Hematopoietic multipotent progenitor cell treated with erythropoietin and hydrocortisone succinate and interleukin-3 and kit ligand, for 6 days (in vitro differentiated cells): ENCODE results near the gene PIN1.
"Not testable (repeated sequence)": the region's sequence is repeated elsewhere in the genome, so short reads cannot be mapped to it uniquely, and the experiment has no call there.

ENCODE experiments used
- DNase-seq: peaks from one replicate; pipeline ENCODE4 v3.0.0-alpha.2; 2015

The PIN1 gene

DNA sequence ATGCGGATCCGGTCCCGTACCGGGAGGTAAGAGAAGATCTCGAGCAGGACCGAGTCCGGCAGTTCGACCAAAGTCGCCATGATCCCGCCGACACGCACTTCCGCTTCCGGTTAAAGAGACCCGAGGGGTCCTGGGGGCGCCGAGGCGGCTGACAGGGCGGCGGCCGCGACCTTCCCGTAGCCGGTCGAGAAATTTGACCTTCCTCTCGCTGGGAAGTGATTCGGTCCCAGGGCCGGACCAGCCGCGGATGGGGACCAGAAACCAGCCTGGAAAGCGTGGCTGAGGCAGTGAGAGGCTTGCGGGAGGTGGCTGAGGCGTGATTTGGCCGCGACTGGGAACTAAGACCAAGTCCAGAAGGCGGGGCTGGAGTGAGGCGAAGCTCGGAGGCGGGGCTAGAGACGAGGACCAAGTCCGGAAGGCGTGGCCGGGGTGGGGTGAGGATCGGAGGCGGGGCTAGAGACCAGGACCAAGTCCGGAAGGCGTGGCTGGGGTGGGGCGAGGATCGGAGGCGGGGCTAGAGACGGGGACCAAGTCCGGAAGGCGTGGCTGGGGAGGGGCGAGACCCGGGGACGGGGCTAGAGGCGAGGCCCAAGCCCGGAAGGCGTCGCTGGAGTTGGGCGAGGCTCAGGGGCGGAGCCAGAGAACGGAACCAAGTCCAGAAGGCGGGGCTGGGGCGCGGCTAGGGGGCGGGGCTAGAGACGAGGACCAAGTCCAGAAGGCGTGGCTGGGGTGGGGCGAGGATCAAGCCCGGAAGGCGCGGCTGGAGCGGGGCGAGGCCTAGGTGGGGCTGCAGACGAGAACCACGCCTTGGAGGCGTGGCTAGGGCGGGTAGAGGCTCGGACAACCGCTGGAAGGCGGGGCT, 16.2 kb upstream of the PIN1 start, which contains the start of gene FBXL12:
TSS of gene FBXL12 (minus strand) at position 346 of the 862 bp plus-strand sequence. CDS start at position 80, 266 bp downstream.
- peak; percentile 100 for DNase-seq

DNA sequence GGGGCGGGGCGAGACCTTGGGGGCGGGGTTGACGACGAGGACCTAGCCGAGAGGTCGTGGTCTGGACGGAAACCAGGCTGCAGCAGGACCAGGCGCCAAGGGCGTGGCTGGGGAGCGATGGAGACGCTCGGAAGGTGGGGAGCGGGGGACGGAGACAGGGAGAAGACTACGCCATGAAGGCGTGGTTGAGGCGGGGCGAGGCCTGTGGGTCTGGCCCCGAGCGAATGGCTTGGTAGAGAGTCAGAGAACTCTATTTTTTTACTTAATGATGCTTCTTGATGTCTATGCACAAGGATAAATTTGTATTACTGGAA, 15.6 kb upstream of the PIN1 start:
- DNase-seq = no peak

DNA sequence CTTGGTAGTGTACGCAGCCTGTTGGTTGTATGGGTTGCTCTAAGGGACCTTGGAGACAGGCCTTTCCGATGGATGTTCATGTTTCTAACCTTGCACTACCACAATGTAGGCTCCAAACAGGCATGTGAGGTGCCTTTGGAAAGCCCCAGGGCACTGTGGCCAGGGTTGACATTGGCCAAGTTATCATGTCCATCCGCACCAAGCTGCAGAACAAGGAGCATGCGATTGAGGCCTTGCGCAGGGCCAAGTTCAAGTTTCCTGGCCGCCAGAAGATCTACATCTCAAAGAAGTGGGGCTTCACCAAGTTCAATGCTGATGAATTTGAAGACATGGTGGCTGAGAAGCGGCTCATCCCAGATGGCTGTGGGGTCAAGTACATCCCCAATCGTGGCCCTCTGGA, 15.1 kb upstream of the PIN1 start:
- not testable (repeated sequence) for DNase-seq

DNA sequence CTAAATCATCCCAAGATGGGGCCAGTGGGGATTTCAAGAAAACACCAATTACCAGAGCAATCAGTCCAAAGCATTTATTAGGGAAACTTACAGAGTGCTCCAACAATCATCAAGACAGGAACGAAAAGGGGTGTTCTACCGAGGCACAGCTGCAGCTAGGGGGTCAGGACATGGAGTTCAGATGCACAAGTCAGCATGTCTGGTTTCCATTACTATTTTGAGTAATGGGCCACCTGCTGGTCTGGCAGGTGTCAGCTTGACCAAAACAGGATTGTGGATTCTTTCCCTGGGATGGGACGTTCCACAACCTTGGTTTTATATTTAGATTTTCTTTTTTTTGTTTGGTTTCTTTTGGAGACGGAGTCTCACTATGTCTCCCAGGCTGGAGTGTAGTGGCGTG, 11.3 kb upstream of the PIN1 start:
- no peak for DNase-seq

DNA sequence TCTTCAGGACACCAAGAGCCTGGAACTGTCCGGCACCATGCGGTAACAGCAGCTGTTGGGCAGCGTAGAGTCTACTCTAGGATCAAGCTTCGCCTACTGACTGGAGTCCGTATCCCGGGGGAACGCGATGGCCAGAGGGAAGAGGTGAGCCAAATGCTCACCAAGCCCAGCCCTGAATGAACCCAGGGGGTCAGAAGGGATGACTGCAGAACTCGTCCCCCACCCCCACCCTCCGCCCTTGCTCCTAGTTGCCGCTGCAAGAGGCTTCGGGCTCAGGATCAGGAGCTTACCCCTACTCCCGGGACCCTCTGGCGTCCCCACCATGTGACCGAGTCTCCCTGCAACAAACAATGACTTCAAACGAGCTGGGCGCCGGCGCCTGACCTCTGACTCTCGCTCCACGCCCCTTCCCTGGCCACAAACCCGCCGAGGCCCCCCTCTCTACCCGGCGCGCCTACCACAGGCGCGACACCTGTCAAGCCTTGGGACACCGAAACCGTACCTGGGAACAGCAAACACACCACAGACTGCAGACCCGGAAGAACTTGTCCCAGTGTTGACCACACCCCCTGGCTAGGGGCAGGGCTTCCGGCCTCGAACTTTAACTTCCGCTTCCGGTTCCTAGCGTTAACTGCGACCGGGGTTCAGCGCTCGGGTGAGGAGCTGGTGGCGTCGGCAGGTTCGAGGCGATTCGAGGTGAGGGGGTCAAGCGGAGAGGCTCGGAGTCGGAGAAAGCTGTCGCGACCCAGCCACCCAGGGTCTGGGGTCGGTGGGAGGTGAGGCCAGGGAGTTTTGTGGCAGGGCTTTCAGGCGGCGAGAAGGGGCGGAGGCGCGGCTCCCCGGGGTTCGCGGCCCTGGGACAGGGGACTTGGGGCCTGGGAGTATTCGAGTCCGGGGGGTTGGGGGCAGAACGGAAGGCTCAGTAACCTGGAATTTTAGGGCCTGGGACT, 7.6 kb upstream of the PIN1 start, which contains the start of gene UBL5:
TSS of gene UBL5 (plus strand) at position 630 of the 950 bp plus-strand sequence. CDS start 420 bp downstream, outside the sequence.
- DNase-seq = peak; percentile 98

DNA sequence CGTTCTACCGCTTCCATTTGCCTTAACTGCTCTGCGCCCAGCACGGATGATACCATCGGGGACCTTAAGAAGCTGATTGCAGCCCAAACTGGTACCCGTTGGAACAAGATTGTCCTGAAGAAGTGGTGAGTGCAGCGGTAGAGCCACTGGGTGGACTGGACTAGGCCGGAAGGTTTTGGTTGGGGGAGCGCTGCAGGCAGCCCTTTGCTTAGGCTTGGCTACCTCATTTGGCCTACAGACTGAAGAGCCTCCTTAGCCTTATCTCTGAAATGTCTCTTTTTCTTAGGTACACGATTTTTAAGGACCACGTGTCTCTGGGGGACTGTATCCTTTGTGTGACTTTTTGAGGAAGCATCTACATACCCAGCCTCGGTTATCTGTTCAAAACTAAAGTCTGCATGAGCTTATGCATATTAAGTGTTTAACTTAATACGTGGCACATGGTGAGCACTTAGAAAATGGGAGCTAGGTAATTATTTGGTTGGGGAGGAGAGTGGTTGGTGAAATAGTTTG, 6.5 kb upstream of the PIN1 start:
- DNase-seq = peak; percentile 21

DNA sequence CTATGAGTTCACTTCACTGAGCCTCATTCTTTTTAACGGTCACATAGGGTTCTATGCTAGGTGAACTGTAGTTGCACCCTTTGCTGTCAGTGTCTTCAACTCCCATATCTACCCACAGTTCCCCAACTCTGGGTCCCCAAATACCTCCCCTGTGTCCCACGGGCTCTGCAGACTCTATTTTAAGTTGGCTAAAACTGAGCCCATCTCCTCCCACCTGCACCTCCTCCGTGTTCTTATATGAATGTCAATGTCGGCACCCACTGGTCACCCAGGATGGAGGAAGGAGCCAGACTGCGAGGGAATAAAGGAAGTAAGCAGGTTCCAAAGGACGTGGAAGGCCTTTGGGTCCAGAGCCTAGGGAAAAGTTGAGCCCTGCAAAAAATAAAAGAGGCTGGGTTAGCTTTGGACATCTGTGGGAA, 802 bp upstream of the PIN1 start:
- no peak for DNase-seq

DNA sequence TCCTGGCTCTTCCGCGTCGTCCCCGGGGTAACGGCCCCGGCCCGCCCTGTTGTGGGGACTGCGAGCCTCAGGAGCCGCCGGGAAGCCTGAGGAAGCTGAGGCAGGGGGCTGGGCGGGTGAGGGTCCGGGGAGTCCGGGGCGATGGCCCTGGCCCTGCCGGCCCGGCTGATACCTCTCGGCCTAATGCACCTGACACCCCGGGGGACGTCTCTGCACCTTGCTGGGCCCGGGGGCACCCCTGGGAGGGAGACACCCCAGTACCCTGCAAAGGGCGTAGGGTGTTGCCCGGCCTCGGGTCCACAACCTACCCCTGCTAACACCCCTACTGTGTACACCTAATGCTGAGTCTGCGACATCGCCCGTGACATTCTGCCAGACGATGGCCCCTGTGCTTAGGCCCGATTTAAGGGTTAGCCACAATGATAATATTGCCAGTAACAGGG, 410 bp downstream of the PIN1 start:
- no peak for DNase-seq

DNA sequence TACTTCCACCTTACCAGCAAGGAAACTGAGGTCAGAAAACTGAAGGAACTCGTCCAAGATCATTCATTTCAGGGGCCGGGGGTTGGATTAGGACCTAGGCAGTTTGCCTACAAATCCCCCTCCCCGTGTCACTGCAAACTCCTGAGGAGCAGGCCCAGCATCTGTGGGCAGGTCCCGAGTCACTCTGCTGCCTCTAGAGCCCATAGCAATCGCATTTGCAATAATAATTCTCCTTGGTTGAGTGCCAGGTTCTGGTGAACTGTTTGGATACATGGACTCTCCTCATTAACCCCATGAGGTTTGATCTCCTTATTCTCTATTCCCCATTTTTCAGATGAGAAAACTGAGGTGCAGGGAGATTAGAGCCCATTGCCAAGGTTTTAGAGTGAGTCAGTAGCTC, 903 bp downstream of the PIN1 start:
- peak; percentile 80 for DNase-seq

DNA sequence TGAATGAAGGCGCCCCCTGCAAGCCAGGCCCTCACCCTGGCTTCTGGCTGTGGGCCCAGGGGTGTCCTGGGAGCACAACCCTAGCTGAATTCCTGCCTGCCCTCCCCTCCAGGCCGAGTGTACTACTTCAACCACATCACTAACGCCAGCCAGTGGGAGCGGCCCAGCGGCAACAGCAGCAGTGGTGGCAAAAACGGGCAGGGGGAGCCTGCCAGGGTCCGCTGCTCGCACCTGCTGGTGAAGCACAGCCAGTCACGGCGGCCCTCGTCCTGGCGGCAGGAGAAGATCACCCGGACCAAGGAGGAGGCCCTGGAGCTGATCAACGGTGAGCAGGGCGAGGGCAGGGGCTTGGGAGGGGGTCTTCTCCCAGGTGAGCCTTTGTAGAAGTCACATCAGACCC, 3.2 kb downstream of the PIN1 start:
- DNase-seq = no peak

DNA sequence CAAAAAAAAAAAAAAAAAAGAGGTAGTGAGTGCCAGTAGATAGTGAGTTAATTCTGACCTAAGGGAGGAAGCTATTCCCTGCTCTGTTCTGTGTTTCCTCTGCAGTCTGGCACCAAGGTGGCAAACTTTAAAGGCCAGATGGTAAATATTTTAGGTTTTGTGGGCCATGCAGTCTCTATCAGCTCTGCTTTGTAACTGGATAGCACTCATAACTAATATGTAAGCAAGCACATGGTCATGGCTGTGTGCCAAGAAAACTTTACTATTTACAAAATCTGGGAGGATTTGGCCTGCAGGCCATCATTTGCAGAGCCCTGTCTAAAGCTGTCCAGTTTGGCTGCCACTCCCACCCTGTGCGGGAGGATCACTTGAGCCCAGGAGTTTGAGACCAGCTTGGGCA, 4.3 kb downstream of the PIN1 start:
- DNase-seq = peak; percentile 34

DNA sequence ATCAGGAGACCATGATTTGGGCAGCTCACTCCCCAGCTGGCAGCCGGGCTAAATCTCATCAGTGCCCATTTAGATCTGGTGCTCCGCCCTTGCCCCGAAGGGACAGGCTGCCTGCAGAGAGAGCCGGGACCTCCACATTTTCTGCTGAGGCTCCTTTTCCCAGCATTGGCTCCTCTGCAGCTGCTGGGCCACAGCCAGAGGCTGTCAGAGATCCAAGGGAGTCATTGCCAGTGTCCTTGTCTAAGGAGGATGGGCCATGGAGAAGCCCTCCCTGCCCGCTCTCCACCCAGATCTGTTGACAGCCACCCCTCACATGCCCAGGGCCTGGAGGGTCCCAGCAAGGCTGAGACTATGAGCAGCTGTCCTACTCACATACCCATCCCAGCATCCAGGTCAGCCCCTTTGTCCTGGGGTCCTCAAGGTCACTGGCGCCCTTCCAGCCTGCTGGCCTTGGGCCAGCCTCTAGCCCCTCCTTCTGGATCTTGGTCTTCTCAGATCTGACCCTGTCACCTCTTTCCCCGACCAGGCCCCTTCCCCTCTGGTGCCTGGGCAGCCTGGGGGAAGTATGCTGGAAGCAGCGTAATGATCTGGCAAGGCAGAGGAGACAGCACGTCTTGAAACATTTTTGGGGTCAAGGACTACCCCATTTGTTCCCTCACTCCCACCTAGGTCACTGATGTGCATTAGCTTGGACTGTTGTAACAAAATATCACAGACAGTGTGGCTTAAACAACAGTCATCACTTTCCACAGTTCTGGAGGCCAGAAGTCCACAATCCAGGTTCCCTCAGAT, 7.9 kb downstream of the PIN1 start:
- DNase-seq = no peak

DNA sequence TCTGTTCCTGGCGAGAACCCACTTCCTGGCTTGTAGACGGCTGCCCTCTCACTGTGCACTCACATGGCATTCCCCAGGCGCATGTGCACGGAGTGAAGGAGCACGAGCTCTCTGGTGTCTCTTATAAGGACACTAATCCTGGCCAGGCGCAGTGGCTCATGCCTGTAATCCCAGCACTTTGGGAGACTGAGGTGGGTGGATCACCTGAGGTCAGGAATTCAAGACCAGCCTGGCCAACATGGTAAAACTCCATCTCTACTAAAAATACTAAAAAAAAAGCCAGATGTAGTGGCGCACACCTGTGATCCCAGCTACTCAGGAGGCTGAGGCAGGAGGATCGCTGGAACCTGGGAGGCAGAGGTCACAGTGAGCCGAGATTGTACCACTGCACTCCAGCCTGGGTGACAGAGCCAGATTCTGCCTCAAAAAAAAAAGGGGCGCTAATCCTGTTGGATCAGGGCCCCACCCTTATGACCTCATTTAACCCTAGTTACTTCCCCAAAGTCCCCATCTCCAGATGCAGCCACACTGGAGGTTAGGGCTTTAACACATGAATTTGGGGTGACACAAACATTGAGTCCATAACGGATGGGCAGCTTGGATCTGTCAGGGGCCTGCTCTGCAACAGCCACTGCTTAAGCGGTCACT, 8.6 kb downstream of the PIN1 start:
- not testable (repeated sequence) for DNase-seq

DNA sequence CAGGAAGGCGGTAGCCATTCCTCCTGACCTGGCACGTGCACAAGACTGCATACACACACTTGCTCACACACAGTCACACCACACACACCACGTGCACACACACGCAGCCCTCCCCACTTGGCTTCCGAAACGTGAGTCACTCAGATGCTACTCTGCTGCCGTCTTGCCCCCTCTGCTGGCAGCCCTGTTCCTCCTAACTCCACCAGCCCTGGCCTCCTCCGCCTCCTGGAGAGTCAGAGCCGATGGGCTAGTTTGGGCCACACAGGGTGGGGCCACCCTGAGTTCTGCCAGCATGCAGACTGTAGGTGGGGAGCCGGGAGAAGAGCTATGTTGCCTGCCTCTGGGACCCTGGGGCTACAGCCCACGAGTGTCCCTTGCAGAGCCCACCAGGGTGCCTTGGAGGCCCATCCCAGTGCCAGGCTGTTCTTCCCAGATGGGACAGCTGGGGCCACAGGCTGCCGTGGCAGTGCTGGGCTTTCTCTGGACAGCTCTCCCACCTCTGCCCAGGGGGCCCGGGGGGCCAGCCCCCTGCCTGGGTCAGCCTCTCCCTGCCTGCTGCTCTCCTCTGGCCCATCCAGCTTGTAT, 12.1 kb downstream of the PIN1 start:
- peak; percentile 71 for DNase-seq

DNA sequence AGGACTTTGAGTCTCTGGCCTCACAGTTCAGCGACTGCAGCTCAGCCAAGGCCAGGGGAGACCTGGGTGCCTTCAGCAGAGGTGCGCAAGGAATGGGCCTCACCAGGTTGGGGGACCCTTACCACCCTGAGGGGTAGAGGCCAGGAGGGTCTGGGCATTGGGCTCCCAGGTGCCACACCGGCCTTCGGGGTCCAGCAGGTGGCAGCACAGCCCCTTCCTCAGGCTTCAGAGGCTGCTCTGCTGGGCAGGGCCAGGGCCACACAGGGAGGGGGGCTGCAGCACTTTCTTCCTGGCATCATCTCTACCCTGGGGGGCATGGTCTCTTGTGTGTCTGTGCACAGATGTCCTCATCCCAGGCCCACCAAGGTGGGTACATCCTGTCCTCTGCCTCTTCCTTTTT, 12.9 kb downstream of the PIN1 start:
- no peak for DNase-seq

DNA sequence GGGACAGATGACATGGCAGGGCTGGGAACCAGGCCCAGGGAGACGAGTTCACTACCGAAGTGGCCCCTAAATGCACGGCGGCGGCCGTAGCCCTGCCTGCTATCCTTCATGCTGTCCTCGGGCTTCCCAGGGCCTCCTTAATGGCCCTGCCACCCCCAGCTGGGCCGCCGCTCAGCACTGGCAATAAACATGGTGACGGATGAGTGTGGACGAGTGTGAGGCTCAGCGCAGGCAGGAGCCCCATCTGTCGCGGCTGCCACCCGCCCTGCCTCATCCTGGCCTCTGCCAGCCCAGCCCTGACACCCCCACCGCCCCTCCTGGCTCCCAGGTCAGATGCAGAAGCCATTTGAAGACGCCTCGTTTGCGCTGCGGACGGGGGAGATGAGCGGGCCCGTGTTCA, 13.6 kb downstream of the PIN1 start:
- no peak for DNase-seq

DNA sequence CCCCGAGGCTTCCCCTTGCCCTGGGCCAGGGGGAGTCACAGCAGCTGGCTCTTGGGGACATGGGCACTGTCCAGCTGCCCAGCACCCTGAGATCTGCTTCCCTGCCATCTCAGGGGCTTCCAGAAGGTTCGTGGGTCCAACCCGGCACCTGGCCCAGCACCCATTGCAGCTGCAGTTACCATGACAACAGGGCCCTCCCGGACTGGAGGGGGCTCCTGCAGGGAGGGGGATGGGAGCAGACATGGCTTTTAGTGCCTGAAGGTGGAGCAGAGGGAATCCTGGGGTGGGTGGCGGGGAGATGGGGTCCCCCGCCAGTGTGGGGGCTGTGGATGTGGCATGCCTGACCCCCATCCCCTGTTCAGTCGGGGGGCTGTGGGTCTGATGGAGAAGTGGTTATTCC, 14.7 kb downstream of the PIN1 start:
- DNase-seq = no peak

DNA sequence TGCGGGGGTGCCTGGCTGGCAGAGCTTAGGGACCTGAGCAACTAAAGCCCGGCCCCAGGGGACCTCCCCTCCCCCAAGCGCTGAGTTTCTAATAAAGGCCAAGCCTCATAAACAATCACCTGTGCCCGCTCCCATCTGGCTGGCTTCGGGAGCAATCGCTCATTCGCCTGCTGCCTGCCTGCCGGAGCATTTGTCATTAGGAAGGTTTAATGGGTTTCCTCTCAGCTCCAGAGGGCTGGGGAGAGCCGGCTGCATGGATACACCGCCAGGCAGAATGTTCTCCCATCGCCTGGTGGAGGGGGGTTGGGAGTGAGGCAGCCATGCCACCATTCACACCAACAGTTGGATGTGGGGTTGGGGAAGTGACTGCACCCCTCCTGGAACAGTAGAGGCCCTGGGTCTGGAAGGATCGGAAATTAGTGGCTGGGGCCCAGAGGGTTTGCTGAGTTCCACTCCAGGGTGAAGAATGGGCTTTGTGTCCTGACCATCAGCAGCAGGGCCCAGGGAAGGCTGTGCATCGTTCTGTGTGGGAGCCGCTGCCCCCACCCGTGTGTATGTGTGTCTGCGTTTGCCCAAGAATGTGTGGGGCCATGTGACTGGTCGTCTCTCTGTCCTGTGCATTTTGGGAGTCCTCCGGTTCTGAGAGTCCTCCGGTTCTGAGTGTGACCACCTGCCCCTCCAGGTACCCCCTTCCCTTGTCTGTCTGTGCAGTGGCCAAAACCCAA, 15.3 kb downstream of the PIN1 start:
- no peak for DNase-seq

DNA sequence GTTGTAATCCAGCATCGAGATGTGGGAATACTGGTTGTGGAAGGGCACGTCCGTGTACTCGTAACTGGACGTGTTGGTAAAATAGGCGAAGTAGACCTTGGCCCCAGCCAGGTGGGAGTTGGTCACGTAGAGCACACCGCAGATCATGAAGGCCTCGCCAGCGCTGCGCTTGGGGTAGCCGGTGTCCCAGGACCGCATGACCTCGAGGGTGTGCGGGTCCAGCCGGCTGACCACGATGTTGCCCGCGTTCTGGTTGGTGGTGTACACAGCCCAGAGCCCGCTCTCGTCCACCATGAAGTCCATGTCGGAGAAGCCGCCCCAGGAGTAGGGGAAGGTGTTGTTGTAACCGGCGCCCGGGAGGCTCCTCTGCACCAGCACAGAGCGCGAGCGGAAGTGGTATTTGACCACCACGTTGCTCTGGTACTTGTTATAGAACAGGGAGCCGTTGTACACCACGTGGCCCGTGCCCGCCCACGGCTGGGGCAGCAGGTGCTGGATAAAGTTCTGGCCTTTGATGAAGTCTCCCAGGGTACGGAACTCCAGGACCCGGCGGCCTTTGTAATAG, 19.2 kb downstream of the PIN1 start:
- no peak for DNase-seq

DNA sequence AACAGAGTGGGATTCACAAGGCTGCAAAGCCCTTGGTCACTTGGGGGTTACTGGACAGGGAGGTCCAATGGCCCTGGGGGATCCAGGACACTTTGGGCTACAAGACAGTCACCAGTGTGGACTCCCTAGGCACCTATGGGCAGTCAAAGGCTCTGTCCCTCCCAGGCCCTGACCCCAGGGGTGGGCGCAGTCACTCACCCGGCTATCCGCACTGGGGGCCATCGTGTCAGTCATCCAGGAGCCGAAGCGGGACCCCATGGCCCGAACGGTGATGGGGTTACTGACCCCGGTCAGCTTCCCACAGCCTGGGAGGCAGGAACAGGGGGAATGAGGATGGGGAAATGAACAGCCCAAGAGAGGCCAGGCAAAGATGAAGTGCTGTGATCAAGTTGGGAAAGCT, 21.5 kb downstream of the PIN1 start:
- no peak for DNase-seq
